Measurements from ENCODE around the gene MRPL20. TPM values are rescaled to one million over a fixed set of nuclear protein-coding genes. Genes with fewer than 3 reads are reported as not detected.

The MRPL20 gene
- total RNA-seq, 1 donor from 2014 or later, result 135 TPM

GRCh38 chr1:1377540-1378205 lies 29.4 kb downstream of the MRPL20 start:
- H3K4me1 ChIP-seq, result peaks cover 41% of the 10 kb centered on the region
- H3K4me3 ChIP-seq, result no peak overlapping the region
- H3K27ac ChIP-seq (replicated peaks), result no peak overlapping the region
- TF ChIP-seq CTCF (IDR thresholded peaks at IDR 0.05; ENCODE audit: borderline replicate concordance), result no peak
- peaks cover 11% of the 10 kb centered on the region for H3K36me3 ChIP-seq
- intact Hi-C loops (cut with micrococcal nuclease), result no loop called here
- H3K27me3 ChIP-seq (ENCODE audit: low read depth), result no peaks in the 10 kb centered on the region
- H3K9me3 ChIP-seq (replicated peaks), result no peaks in the 10 kb centered on the region
- DNase-seq, result no peak

- Histone ChIP-seq H3K4me1 (peaks cover 46% of the 10 kb centered on the region), H3K36me3 (peaks cover 11% of the 10 kb centered on the region), H3K4me3 (no peak overlapping the region), H3K27me3 (ENCODE audit: low read depth) (no peaks in the 10 kb centered on the region), H3K9me3 (replicated peaks) (no peaks in the 10 kb centered on the region), H3K27ac (replicated peaks) (no peak overlapping the region)
- intact Hi-C loops (cut with micrococcal nuclease), result no loop called here
- no peak for TF ChIP-seq CTCF (IDR thresholded peaks at IDR 0.05; ENCODE audit: borderline replicate concordance)
- no peak for DNase-seq
Measured at GRCh38 chr1:1376551-1377226, 30.4 kb downstream of the MRPL20 start.

GRCh38 chr1:1374929-1375662 lies 32.0 kb downstream of the MRPL20 start, which contains the start of gene AURKAIP1:
Gene AURKAIP1, minus strand, starts transcription at chr1:1375207. Its CDS starts 451 bp downstream, at chr1:1374756.
- peak; percentile 97 for DNase-seq
- Histone ChIP-seq H3K9me3 (replicated peaks) (no peaks in the 10 kb centered on the region), H3K36me3 (peaks cover 11% of the 10 kb centered on the region), H3K4me1 (peaks cover 47% of the 10 kb centered on the region), H3K4me3 (peak within 1 kb of the TSS; percentile 100), H3K27ac (replicated peaks) (peak within 1 kb of the TSS; percentile 99), H3K27me3 (ENCODE audit: low read depth) (no peaks in the 10 kb centered on the region)
- TF ChIP-seq CTCF (IDR thresholded peaks at IDR 0.05; ENCODE audit: borderline replicate concordance), result peak; percentile 55
- intact Hi-C loops (cut with micrococcal nuclease), result no loop called here

GRCh38 chr1:1374589-1374928 lies 32.5 kb downstream of the MRPL20 start:
- H3K4me3 ChIP-seq, result peak overlapping the region; percentile 100
- no peak for DNase-seq
- H3K27ac ChIP-seq (replicated peaks), result peak overlapping the region; percentile 99
- H3K4me1 ChIP-seq, result peaks cover 47% of the 10 kb centered on the region
- H3K9me3 ChIP-seq (replicated peaks), result no peaks in the 10 kb centered on the region
- intact Hi-C loops (cut with micrococcal nuclease), result no loop called here
- no peak for TF ChIP-seq CTCF (IDR thresholded peaks at IDR 0.05; ENCODE audit: borderline replicate concordance)
- H3K27me3 ChIP-seq (ENCODE audit: low read depth), result no peaks in the 10 kb centered on the region
- H3K36me3 ChIP-seq, result peaks cover 11% of the 10 kb centered on the region

- Histone ChIP-seq H3K4me1 (peaks cover 47% of the 10 kb centered on the region), H3K27me3 (ENCODE audit: low read depth) (no peaks in the 10 kb centered on the region), H3K27ac (replicated peaks) (peak overlapping the region; percentile 99), H3K9me3 (replicated peaks) (no peaks in the 10 kb centered on the region), H3K4me3 (peak overlapping the region; percentile 100), H3K36me3 (peaks cover 11% of the 10 kb centered on the region)
- no peak for TF ChIP-seq CTCF (IDR thresholded peaks at IDR 0.05; ENCODE audit: borderline replicate concordance)
- DNase-seq, result no peak
- intact Hi-C loops (cut with micrococcal nuclease), result no loop called here
Measured at GRCh38 chr1:1373815-1374588, 33.1 kb downstream of the MRPL20 start.
